Superior temporal gyrus (tissue), 1 donor: ENCODE results near the gene MTHFD1L.
A peak's percentile ranks its signal among the peaks of the same experiment; 100 is the strongest.
"Not testable (repeated sequence)": the region's sequence is repeated elsewhere in the genome, so short reads cannot be mapped to it uniquely, and the experiment has no call there.

Source experiments
- DNase-seq: peaks from one replicate; pipeline ENCODE4 v3.0.0-alpha.2; 2016; ENCODE audit errors: extremely low spot score

MTHFD1L gene

DNA sequence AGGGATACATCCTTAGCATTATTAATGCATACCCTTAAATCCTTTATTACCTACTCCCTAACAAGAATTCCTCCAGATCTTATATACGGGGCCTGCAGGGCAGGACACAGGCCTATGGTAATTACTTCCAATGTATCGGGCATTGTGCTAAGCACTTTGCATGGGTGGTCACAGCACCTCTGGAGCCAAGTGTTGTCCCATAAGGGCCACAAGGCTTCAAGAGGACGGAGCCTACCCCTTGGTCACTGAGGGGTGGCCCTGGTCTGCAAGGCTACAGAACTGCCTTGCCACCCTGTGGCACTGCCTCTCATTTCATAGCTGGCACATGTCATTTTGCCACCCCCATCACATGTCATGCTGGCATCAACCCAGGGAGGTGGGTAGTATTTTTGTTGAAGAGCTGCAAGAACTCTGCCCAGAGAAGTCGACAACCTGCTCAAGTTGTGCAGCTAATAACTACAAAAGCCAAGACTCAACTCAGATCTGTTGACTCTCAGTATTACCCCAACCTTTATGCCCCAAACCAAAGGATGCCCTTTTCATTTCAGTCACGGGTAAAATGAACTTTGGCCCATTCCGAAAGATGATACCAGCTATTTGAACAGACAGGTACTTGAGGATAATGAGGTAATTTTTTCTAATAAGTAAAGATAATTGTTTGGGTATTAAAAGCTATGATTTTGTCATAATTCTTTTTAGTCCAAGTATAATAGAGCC lies 230.2 kb downstream of the MTHFD1L start:
- DNase-seq = no peak

DNA sequence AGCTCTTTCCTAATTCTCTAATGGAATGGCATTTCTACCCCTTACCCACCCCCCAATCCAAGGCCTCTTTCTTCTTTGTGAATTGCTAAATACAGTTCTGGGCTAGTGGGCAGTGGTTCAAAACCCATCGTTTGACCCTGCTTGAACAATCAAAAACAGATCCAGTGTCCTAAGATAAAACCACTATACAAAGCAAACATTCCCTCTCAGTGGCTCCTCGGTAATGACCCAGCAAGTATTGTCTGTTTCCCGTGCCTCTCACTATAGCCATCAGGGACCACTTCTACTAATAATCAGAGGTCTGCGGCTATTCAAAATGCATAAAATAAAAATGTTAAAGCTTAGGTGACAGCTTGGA lies 230.7 kb downstream of the MTHFD1L start:
- DNase-seq = no peak

DNA sequence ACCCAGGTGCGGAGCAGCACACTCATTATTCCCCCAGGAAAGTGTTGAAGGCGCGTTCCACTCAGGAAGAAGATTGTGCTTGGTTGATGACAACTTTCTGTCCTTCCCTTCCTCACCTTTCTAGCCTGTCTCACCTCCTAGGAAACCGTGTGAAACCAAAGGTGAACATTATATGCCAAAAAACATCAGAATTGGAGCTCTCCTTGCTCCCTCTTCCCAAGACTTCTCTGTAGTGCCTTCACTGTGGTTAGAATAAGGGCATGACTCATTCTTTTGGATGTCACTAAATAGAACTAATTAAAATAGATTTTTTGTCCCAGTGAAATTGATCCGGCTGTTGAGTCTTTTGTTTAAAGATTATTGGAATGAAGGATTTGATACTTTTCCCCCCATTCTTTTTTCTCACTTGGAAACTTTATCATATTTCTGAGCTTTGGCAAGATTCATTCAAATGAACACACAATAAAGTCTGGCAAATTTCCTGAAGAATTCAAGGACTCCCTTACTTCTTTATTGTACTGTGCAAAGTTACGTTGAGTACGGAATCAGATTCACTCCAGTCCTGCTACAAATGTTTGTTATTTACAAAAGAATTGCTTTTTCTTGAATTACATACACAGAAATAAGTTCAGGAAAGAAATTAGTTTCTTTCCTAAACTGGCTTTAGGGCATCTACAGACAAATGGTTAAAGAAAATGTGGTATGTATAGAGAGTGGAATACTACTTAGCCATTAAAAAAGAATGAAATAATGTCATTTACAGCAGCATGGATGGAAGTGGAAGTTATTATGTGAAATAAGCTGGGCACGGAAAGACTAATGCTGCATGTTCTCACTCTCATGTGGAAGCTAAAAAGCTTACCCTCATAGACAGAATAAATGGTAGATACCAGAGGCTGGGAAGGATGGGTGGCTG lies 231.4 kb downstream of the MTHFD1L start:
- DNase-seq = no peak

DNA sequence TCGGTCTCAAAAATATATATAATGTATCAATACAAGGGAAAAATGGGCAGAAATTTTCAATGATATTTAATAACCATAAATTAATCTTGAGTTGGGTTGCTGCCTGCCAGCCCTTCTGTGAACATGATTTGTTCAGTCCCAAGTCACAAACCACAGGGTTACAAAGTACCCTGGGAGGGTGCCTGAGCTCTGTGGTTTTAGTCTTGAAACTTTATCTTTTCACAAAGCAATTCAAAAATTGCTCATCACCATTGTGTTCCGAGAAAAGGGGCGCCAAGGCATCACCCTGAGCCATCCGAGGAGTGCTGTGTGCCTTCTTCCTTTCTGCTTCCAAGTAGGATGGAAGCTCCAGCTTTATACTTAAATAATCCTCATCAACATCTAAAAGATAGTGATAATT lies 232.7 kb downstream of the MTHFD1L start:
- no peak for DNase-seq

DNA sequence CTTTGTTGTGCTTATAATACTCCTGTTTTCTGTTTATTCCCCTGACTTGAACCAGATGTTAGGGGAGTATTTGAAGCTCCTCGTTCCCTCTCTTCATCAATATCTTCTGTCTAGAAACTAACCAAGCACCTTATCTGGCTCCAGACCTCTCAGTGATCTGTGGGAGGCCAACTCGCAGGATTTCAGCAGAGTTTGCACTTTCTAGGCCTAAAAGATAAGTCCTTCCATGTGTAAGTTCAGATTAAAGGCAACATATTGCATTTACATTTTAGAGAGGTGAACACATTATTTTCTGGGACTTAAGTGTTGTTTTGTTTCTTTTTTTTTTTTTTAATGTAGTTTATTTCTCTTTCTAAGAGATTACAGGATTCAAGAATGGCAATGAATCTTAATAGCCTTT lies 234.8 kb downstream of the MTHFD1L start:
- DNase-seq = no peak

DNA sequence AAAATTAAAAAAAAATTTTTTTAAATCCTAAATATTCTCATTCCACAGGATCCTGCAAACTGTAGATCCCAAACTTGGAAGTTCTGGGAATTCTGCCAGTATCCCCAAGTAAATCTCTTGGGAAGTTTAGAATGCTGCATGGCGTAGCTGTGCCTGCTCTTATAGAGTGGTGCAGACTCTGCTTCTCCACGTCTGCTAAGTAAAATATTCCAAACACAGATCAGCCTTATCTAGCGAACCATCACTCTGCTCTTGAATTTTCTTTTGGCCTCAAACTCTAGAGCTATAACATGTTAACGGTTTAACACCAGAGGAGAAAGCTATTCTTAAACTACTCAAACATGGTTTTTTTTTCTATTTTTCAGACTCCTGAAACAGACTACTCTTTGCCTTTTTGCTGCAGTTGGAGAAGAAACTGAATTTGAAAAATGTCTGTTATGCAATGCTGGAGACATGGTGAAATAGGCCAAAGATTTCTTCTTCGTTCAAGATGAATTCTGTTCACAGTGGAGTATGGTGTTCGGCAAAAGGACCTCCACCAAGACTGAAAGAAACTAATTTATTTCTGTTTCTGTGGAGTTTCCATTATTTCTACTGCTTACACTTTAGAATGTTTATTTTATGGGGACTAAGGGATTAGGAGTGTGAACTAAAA lies 235.8 kb downstream of the MTHFD1L start:
- DNase-seq = peak; percentile 44

DNA sequence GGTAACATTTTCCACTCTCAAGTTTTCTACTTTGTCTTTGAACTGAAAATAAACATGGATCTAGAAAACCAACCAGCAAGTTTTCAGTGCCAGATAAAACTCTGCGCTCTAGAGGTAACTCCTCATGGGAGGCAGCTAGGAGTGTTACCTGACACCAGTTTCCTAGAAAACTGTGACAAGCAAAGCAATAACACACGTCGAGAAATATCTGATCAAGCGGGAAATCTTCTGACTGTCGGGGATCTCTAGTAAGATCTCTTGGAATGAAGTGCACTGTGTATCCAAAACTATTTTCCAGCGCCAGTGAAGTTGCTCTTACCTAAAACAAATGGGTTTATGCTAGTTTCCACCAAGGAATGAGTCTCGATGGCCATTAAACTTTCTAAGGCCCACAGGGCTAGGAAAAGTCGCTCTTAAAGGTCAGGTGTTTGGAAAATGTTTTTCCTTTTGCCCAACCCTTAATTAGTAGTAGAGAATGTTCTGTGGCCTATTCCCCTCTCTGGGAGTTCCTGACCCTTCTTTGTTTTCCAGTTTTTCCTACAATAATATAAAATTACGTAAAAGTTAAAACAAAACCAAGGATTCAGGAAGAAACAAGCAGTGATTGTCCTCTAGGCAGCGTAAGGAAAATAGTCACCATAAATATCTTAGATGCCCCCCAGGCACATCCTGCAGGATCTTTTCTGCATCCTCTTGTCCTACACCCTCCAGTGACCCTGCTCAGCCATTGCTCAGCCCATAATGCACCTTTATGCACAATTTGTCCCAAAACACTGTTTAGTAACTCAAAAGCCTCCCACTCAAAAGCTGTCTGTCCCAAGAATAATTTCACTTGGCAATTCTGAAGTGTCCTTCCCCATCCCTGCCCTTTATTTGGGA lies 236.6 kb downstream of the MTHFD1L start:
- DNase-seq = no peak

DNA sequence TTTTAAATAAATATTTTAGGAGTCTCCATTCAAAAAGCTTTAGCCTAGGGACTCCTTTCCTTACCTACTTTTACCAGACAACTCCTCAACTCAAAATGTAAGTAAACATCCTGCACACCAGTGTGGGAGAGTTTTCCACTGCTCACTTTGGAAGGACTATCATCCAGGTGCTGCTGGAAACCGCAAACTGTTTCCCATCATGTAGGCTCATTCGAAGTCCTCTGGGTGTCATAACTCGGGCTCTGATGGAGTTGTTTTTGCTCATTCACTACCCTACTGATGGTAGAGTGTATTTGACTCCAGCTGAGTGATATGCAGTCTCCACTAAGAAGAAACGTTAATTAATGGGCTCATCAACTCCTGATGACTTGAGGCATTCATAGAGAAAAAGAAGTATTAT lies 237.8 kb downstream of the MTHFD1L start:
- DNase-seq = no peak

DNA sequence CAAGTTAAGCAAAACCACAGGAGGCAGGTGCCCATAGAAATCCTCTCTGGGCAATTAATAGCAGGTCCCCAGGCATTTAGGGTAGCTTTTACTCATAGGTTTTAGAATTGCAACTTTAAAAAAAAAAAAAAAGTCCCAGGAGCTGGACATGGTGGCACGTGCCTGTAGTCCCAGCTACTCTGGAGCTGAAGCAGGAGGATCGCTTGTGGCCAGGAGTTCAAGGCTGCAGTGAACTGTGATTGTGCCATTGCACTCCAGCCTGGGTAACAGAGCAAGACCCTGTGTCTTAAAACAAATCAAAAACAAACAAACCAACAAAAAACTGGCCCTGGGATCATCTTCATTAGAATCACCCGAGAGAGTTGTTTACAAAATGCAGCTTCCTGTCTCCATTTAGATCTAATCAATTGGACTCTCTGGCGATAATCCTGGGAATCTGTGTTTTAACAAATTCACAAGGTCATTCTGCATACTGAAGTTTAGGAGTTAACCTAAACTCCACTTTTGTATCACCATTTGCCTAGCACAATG lies 242.5 kb downstream of the MTHFD1L start:
- DNase-seq = no peak

DNA sequence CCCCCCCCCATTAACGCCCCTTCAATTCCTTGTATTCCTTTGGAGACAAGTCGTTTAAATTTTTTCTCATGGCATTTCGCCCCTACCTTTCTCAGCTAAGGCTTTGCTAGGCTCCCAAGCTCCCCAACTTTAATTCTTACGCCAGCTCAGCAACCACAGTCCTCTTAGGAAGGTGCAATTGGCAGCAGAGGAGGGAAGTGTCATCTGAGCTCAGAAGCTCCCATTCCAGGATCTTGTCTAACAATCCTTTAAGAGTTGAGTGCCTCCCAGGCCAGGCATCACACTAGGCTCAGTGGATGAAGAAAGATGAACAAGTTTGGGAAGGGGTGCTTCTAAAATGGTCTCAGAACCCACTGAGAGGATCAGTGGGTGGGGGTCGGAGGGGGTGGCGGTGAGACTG lies 243.0 kb downstream of the MTHFD1L start:
- DNase-seq = no peak

DNA sequence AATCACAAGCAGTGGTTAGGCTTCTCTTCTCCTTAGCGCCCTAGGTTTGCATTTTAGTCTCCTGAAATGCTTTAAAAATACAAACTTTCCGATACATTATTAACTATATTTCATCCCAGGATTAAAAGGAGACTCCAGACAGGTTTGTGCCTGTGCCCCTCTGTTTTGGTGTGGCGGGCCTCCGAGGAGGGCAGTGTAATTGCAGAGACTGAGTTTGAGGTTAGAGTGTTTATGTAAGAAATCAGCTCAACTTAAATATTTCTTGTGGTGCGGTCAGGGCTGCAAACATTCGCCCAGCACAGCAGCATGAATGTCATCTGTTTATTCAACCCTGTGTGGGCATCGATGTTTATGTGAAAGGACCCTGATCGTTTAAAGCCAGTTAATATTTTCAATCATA lies 243.9 kb downstream of the MTHFD1L start:
- DNase-seq = no peak

DNA sequence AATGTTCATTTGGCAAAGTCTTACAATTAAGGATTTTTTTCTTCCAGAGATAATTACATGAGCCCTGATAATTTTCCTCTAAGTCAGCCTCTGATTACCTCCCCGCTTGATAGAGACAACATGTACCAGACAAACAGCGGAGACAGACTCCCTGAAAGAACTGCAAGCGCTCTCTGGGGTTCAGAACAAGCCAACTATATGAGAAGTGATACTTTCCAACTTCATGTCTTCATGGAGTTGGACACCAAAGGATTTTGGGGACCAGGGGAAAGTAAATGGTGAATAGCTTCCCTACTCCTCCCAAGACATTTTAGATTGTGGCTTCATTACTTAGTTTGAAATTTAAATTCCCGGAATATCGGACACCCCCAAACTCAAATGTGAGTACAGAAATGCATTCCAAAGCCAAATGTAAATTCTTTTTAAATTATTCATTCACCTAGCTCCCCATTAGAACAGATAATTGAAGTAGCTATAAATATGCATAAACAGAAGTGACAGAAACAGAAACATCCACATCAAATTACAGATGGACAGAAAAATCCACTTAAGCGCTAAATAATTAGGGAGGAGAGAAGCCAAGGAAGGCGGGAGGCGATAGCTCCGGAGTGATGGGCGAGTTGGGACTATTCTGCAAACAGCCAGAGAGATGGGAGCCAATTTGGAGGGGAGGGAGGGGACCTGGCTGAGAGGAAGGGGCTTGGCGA lies 244.5 kb downstream of the MTHFD1L start:
- DNase-seq = no peak

DNA sequence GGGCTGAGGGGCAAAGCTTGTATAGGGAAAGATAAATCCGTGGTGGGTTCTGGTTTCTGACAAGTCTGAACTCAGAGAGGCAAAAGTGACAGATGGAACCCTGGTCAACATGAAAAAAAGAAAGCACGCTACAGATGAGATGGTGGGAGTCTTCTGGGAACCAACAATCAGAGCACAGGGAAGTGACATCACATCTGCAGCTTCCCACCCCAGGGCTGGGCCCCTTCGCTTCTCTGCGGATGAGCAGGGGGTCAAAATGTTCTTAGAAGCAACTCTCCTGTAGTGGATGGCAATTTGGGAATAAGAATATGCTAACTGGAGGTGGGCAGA lies 245.0 kb downstream of the MTHFD1L start:
- no peak for DNase-seq

DNA sequence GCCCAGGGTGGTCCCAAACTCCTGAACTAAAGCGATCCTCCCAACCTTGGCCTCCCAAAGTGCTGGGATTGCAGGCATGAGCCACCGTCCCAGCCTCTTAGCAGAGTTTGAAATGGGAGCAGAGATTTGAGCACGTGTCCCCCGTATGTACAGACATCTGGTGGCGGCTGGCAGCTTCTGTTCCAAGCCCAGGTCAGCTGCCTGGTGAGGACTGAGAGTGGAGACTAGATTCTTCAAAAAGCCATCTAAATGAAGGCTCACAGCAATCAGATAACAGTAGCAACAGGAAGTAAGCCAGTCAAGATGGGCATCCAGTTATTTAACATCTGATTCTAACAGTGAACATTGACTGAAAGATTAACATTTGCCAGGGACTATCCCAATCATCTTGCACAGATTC lies 246.2 kb downstream of the MTHFD1L start:
- DNase-seq = no peak

DNA sequence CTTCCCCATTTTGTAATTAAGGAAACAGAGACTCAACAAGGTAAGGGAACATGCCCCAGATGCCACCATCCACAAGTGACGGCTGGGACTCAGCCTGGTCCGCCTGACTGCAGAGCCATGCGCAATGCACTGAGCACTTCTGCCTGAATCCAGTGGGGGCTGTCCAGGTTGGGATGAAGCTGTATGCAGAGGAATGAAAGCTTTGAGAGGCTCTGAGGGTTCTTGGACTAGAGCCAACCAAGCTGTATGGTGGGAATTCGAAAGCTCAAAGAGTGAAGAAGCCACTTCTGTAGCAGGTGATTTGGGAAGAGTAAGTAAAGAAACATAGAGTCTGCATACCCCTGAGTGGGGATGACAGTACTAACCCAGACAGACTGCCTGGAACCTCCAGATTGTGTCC lies 246.6 kb downstream of the MTHFD1L start:
- DNase-seq = no peak

DNA sequence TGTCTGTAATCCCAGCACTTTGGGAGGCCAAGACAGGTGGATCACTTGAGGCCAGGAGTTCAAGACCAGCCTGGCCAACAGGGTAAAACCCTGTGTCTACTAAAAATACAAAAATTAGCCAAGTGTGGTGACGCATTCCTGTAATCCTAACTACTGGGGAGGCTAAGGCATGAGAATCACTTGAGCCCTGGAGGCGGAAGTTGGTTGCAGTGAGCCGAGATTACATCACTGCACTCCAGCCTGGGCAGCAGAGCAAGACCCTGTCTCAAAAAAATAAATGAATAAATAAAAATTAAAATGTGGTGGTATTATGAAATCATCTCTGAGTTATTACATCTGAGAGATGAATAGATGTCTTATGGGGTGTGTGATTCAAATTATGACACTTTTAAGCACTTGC lies 247.4 kb downstream of the MTHFD1L start:
- DNase-seq = not testable (repeated sequence)

DNA sequence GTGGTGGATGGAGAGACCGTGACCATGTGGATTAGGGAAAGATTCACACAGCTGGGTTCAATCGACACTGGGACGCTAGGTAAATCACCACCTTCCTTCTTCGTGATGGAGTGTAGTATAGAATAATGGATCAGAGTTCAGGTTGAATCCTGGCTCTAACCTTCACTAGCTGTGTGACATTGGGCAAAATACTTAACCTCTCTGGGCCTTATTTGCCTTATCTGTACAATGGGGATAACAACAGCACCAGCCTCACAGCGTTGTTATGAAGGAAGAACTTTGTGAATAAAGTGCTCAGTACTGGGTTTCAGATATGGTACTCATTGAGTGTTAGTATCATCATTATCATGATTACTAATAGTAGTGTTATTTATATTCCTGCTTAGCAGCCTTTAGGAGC lies 248.1 kb downstream of the MTHFD1L start:
- DNase-seq = no peak

DNA sequence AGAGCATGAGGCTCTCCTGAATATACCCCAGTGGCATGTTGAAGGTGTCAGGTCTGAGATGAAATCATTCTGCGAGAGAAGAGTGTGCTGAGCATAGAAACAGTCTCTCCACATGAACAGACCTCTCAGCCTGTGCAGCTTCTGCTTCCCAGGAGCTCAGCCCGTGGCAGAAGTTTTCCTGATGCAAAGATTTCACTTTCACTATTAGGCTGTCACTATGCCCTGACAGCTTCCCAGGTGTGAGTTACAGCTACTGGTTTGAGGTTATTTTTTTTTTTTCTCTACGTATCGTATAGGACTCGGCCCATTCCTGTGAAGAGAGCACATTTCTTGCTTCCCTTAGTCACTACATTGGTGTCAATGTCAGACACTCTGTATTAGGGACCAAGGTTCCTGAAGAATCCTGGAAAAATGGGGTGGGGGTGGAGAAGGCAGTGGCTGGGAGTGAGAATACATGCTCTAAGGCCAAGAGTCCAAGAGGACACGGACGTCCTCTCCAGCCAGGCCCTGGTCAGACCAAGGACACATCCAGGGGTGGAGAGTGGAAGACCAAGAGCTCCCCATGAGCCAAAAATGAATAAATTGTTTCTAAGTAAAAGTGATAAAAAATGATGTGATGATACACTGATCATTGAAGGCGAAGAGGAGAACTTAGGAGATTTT lies 253.1 kb downstream of the MTHFD1L start:
- no peak for DNase-seq

DNA sequence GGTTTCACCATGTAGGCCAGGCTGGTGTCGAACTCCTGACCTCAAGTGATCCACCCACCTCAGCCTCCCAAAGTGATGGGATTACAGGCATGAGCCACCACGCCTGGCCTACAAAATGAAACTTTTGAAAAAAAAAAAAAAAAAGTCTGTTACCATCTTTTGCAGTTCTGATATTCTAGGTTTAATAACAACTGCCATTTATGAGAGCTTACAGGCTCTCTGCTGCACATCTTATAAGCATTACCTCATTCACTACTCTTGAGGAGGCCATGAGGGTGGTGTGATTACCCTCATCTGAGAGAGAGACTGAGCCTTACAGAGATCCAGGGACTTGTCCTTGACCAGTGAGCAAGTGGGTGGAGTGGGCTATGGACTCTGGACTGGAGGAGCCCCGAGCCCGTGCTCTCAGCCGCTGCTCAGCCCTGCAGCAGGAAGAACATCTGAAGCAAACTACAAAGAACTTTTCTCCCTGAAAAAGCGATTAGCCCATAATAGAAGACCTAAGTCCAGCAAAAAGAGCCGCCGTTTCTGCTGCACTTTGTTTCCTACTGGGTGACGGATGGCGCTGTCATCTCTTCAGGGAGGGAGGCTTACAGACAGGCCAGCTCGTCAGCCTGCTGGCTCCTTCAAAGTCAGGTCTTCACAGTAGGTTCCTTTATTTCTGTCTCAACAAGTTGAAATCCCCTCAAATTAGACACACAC lies 254.5 kb downstream of the MTHFD1L start:
- DNase-seq = no peak

DNA sequence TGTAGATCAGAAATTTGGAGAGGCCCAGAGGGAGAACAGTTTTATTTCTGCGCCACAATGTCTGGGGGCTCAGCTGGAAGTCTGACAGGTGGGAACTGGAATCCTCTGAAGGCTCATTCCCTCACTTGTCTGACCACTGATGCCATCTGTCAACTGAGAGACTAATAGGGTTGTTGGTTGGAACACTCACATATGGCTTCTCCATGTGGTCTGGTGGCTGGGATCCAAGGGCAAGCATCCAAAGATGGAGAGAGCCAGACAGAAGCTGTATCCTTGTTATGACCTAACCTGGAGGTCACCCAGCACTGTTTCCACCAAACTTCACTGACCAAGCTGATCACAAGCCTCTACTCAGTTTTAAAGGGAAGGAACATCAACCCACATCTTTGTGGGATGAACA lies 256.4 kb downstream of the MTHFD1L start:
- DNase-seq = no peak
